Transverse colon (tissue), 4 donors: ENCODE results near the gene SMYD3. TPM values are rescaled to one million over a fixed set of nuclear protein-coding genes. Genes with fewer than 3 reads are reported as not detected.

Source experiments
- DNase-seq: peaks from one replicate; pipeline ENCODE4 v3.0.0-alpha.2; 2019
- H3K27ac ChIP-seq, 4 donors: fragments of 200-600 bp; sonication (generic); 2 replicates each; pipeline ENCODE4 v1.5.1; 2016 to 2018; ENCODE audit warnings: inconsistent platforms in 4 of 4
- H3K27me3 ChIP-seq: fragments of 200-600 bp; sonication (generic); 2 replicates; pipeline ENCODE4 v1.5.1; 2017; ENCODE audit warnings: inconsistent platforms
- H3K36me3 ChIP-seq, 4 donors: fragments of 200-600 bp; sonication (generic); 2 replicates each; pipeline ENCODE4 v1.5.1; 2017 to 2019; ENCODE audit warnings: inconsistent platforms in 4 of 4
- H3K4me1 ChIP-seq, 4 donors: fragments of 200-600 bp; sonication (generic); 2 replicates each; pipeline ENCODE4 v1.5.1; 2017 to 2020; ENCODE audit warnings: inconsistent platforms in 4 of 4
- H3K4me3 ChIP-seq, 4 donors: fragments of 200-600 bp; sonication (generic); 1 replicate in 1 of 4; 2 replicates in 3 of 4; pipeline versions ENCODE4 v1.5.1 to v1.6.1; 2017 to 2019; ENCODE audit warnings: inconsistent platforms in 4 of 4
- H3K9me3 ChIP-seq, 2 donors: fragments of 200-600 bp; sonication (generic); 2 replicates each; pipeline ENCODE4 v1.5.1; 2017 to 2019; ENCODE audit warnings: inconsistent platforms in 2 of 2
- CTCF ChIP-seq, 5 experiments: fragments of 200-600 bp in 3 of 5; fragments of 450-650 bp in 2 of 5; sonication (generic) in 3 of 5; IDR thresholded peaks; 1 replicate in 2 of 5; 2 replicates in 3 of 5; pipeline ENCODE4 v1.5.1; 2016 to 2017; ENCODE audit warnings: antibody characterized with exemption in 5 of 5, inconsistent platforms in 3 of 5, mild to moderate bottlenecking in 2 of 5, moderate library complexity in 1 of 5
- EP300 ChIP-seq: sonication (generic); formaldehyde crosslinking; IDR thresholded peaks from one replicate; pipeline ENCODE4 v1.6.1; 2017; ENCODE audit warnings: antibody characterized with exemption, low read depth
- POLR2A ChIP-seq: fragments of 450-650 bp; IDR thresholded peaks from one replicate; pipeline ENCODE4 v1.6.1; 2016; ENCODE audit warnings: antibody characterized with exemption, mild to moderate bottlenecking, moderate library complexity
- POLR2AphosphoS5 ChIP-seq, 3 donors: sonication (generic); formaldehyde crosslinking; IDR thresholded peaks; one replicate each; pipeline ENCODE4 v1.6.1; 2016; ENCODE audit warnings: antibody characterized with exemption in 3 of 3
- WGBS, 2 donors: methylation state at CpG; one replicate each; pipeline ENCODE4 v1.1.5; 2018; ENCODE audit warnings: low coverage in 1 of 2; 5-methylcytosine and 5-hydroxymethylcytosine counted together
- in situ Hi-C, 4 donors: fragments of 200-750 bp; cut with MboI; loops; one replicate each; pipeline versions ENCODE4 v1.15.0 to v1.15.1; 2017; ENCODE audit warnings: low sequenced_read_pairs in 3 of 4, low pct_ligation_motif_present in 1 of 4, low pct_unique_long_range_greater_than_20kb in 1 of 4
- intact Hi-C: fragments of 100-400 bp; cut with DNase I; formaldehyde crosslinking; loops from one replicate; pipeline ENCODE4 v1.15.1; 2023; ENCODE audit warnings: low total_unique reads
- total RNA-seq, 4 donors: library from RNA; depleted of rRNA; stranded (reverse); fragments of >200 nt; gene quantifications; one replicate each; pipeline ENCODE4 v1.1.0, GENCODE V29; 2016

The SMYD3 gene
- total RNA-seq, 4 donors from 2014 or later = 10.5 to 31.3 (median 25.8) TPM

GRCh38 chr1:246139745-246140182 is 367.3 kb downstream of the SMYD3 start:
- Histone ChIP-seq H3K9me3 (no peaks in the 10 kb centered on the region), H3K27ac (no peak overlapping the region), H3K27me3 (no peaks in the 10 kb centered on the region), H3K36me3 (no peaks in the 10 kb centered on the region), H3K4me1 (no peaks in the 10 kb centered on the region), H3K4me3 (no peak overlapping the region)
- intact Hi-C loops (no loop called here), in situ Hi-C loops (no loop called here)
- no peak for DNase-seq
- no peak for TF ChIP-seq POLR2AphosphoS5 (IDR thresholded peaks at IDR 0.05)
- no peak for TF ChIP-seq POLR2A
- TF ChIP-seq CTCF (IDR thresholded peaks at IDR 0.05) = no peak
- no peak for TF ChIP-seq EP300
- 85 to 89% methylated on average over 2 of the region's 2 CpGs for WGBS, 2 donors

- 0 to 73% methylated on average over 1 to 2 of the region's 2 CpGs for WGBS, 2 donors
- in situ Hi-C loops (no loop called here), intact Hi-C loops (no loop called here)
- Histone ChIP-seq H3K36me3 (no peaks in the 10 kb centered on the region), H3K4me3 (no peak overlapping the region), H3K27me3 (no peaks in the 10 kb centered on the region), H3K9me3 (no peaks in the 10 kb centered on the region), H3K4me1 (no peaks in the 10 kb centered on the region), H3K27ac (no peak overlapping the region)
- TF ChIP-seq EP300 (no peak), POLR2AphosphoS5 (IDR thresholded peaks at IDR 0.05) (no peak), CTCF (IDR thresholded peaks at IDR 0.05) (no peak), POLR2A (no peak)
- DNase-seq = no peak
These were observed 368.3 kb downstream of the SMYD3 start for GRCh38 chr1:246138781-246139180.

GRCh38 chr1:246136477-246136876 is 370.6 kb downstream of the SMYD3 start:
- intact Hi-C loops = no loop called here
- no peaks in the 10 kb centered on the region for H3K36me3 ChIP-seq
- DNase-seq = no peak
- H3K27ac ChIP-seq = no peak overlapping the region
- in situ Hi-C loops = no loop called here
- TF ChIP-seq POLR2A (no peak), POLR2AphosphoS5 (IDR thresholded peaks at IDR 0.05) (no peak), EP300 (no peak), CTCF (IDR thresholded peaks at IDR 0.05) (no peak)
- H3K27me3 ChIP-seq = no peaks in the 10 kb centered on the region
- H3K4me1 ChIP-seq = no peaks in the 10 kb centered on the region
- H3K9me3 ChIP-seq = no peaks in the 10 kb centered on the region
- H3K4me3 ChIP-seq = no peak overlapping the region

- H3K4me1 ChIP-seq = no peaks in the 10 kb centered on the region
- H3K36me3 ChIP-seq = no peaks in the 10 kb centered on the region
- WGBS, 2 donors = 67 to 89% methylated on average over 1 of the region's 1 CpG
- no peak for DNase-seq
- H3K9me3 ChIP-seq = no peaks in the 10 kb centered on the region
- H3K27me3 ChIP-seq = no peaks in the 10 kb centered on the region
- intact Hi-C loops = no loop called here
- H3K27ac ChIP-seq = no peak overlapping the region
- TF ChIP-seq CTCF (IDR thresholded peaks at IDR 0.05) (no peak), POLR2AphosphoS5 (IDR thresholded peaks at IDR 0.05) (no peak), EP300 (no peak), POLR2A (no peak)
- no peak overlapping the region for H3K4me3 ChIP-seq
- in situ Hi-C loops = no loop called here
These were observed 372.3 kb downstream of the SMYD3 start for GRCh38 chr1:246134789-246135188.
